Effector memory CD4-positive, alpha-beta T cell (primary cell): ENCODE measurements around the gene MYO15B.

ENCODE experiments used
- DNase-seq, 3 donors: peaks; one replicate each; pipeline ENCODE4 v3.0.0-alpha.2; 2020
- H3K27ac ChIP-seq: 2 replicates; pipeline ENCODE4 v1.7.0; 2013; ENCODE audit warnings: mild to moderate bottlenecking, low read length, moderate library complexity; ENCODE audit not compliant: insufficient read depth, poor library complexity, severe bottlenecking
- H3K27me3 ChIP-seq: replicated peaks from 2 replicates; pipeline ENCODE4 v1.7.0; 2013; ENCODE audit warnings: mild to moderate bottlenecking, low read length; ENCODE audit not compliant: insufficient read depth, control insufficient read depth, poor library complexity, severe bottlenecking
- H3K36me3 ChIP-seq: 2 replicates; pipeline ENCODE4 v1.7.0; 2013; ENCODE audit warnings: mild to moderate bottlenecking, low read length, moderate library complexity; ENCODE audit not compliant: control insufficient read depth, insufficient read depth
- H3K4me1 ChIP-seq: 2 replicates; pipeline ENCODE4 v1.7.0; 2013; ENCODE audit warnings: low read length, mild to moderate bottlenecking; ENCODE audit not compliant: control insufficient read depth, insufficient read depth, poor library complexity, severe bottlenecking
- H3K4me3 ChIP-seq: 2 replicates; pipeline ENCODE4 v1.7.0; 2013; ENCODE audit warnings: low read length, low read depth, mild to moderate bottlenecking; ENCODE audit not compliant: insufficient read depth, poor library complexity, severe bottlenecking
- H3K9me3 ChIP-seq: 2 replicates; pipeline ENCODE4 v1.7.0; 2013; ENCODE audit warnings: mild to moderate bottlenecking, low read length, moderate library complexity; ENCODE audit not compliant: control insufficient read depth

Gene MYO15B

GRCh38 chr17:75549246-75550138, 38.1 kb upstream of the MYO15B start:
- Histone ChIP-seq H3K27ac (no peak overlapping the region), H3K4me1 (no peaks in the 10 kb centered on the region), H3K36me3 (no peaks in the 10 kb centered on the region), H3K9me3 (no peaks in the 10 kb centered on the region), H3K4me3 (no peak overlapping the region), H3K27me3 (no peaks in the 10 kb centered on the region)
- no peak for DNase-seq

- DNase-seq, result no peak
- no peaks in the 10 kb centered on the region for H3K36me3 ChIP-seq
- H3K4me1 ChIP-seq, result no peaks in the 10 kb centered on the region
- H3K27ac ChIP-seq, result no peak overlapping the region
- H3K27me3 ChIP-seq, result no peaks in the 10 kb centered on the region
- no peaks in the 10 kb centered on the region for H3K9me3 ChIP-seq
- no peak overlapping the region for H3K4me3 ChIP-seq
These were observed 37.5 kb upstream of the MYO15B start for GRCh38 chr17:75550139-75550465.

GRCh38 chr17:75551266-75551665, 36.3 kb upstream of the MYO15B start:
- no peaks in the 10 kb centered on the region for H3K4me1 ChIP-seq
- no peaks in the 10 kb centered on the region for H3K9me3 ChIP-seq
- no peak overlapping the region for H3K4me3 ChIP-seq
- H3K27me3 ChIP-seq, result no peaks in the 10 kb centered on the region
- no peak overlapping the region for H3K27ac ChIP-seq
- H3K36me3 ChIP-seq, result no peaks in the 10 kb centered on the region
- no peak for DNase-seq

DNA sequence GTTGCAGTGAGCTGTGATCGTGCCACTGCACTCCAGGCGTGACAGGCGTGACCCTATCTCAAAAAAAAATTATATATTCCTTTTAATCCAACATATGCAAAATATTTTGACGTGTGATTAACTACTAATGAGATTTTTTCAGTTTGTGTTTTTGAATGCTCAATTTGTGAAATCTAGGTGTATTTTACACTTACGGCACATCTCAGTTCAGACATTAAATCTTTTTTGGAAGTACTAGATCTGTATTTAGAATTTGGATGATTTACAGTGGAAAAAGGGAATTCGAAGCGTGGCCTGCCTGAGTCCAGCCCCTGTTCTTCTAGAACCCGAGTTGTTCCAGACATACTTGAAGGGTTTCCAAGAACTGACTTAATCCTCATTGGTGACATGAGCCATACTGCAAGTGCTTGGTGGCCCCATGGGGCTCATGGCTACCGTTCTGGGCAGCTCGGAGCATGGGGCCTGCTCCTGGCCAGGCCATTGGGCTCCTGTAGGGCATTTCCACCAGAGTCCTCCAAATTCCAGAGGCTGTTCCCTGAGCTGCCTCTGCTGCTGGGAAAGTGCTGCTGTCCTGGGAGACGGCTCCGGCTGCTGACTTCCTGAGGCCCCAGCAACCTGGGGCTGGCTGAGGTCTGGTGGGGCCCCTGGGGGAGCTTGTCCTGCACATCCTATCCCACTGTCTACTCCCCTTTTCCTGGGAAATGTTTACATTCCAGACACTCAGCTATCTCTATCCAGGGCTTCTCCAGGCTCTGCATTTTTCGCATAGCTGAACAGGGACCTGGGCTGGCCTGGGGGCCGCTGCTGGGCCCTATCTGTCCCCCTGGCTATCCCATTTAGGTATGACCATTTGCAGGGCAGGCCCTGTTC, 34.9 kb upstream of the MYO15B start:
- Histone ChIP-seq H3K4me3 (no peak overlapping the region), H3K36me3 (no peaks in the 10 kb centered on the region), H3K4me1 (no peaks in the 10 kb centered on the region), H3K9me3 (no peaks in the 10 kb centered on the region), H3K27me3 (no peaks in the 10 kb centered on the region), H3K27ac (no peak overlapping the region)
- no peak for DNase-seq

DNA sequence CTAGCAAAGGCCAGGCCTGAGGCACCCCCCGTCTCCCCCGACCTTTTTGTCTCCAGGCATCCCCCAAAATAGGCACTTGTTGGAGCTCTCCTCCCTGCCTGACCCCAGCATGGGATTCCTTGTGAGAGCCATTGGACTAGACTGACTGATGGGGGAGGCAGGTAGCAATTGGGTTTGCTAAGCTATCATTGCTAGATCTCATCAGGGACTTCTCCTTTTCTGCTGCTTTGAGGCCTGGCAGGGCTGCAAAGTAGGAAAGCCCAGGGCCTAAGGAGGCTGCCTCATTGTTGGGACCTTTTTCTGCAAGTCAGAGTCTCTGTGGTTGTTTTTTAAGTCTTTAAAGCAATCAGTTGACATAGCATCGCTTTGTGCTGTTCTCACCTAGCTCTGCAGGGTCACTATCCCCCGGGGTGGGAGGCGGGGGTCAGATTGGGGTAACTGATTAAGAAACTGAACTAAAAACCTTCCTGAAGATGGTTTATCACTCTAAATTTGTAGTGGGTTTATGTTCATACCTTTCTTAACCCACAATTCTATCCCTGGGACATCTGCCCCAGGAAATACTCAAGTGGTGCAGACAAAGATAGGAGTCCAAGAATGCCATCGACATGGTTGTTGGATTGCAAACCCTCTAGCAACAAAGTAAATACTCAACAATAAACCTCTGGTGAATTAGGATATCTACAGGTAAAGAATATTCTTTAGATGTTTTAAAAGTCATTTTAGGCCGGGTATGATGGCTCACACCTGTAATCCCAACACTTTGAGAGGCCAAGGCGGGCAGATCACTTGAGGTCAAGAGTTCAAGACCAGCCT, 34.1 kb upstream of the MYO15B start:
- no peaks in the 10 kb centered on the region for H3K4me1 ChIP-seq

GRCh38 chr17:75555679-75556153, 31.9 kb upstream of the MYO15B start:
- Histone ChIP-seq H3K27ac (no peak overlapping the region), H3K36me3 (peaks cover 13% of the 10 kb centered on the region), H3K4me3 (no peak overlapping the region), H3K27me3 (no peaks in the 10 kb centered on the region), H3K4me1 (no peaks in the 10 kb centered on the region), H3K9me3 (no peaks in the 10 kb centered on the region)
- DNase-seq, result no peak

More for the DNA sequence above, 34.1 kb upstream of the MYO15B start:
- Histone ChIP-seq H3K4me3 (no peak overlapping the region), H3K27me3 (no peaks in the 10 kb centered on the region), H3K27ac (no peak overlapping the region), H3K9me3 (no peaks in the 10 kb centered on the region), H3K36me3 (peaks cover 2% of the 10 kb centered on the region)
- no peak for DNase-seq

DNA sequence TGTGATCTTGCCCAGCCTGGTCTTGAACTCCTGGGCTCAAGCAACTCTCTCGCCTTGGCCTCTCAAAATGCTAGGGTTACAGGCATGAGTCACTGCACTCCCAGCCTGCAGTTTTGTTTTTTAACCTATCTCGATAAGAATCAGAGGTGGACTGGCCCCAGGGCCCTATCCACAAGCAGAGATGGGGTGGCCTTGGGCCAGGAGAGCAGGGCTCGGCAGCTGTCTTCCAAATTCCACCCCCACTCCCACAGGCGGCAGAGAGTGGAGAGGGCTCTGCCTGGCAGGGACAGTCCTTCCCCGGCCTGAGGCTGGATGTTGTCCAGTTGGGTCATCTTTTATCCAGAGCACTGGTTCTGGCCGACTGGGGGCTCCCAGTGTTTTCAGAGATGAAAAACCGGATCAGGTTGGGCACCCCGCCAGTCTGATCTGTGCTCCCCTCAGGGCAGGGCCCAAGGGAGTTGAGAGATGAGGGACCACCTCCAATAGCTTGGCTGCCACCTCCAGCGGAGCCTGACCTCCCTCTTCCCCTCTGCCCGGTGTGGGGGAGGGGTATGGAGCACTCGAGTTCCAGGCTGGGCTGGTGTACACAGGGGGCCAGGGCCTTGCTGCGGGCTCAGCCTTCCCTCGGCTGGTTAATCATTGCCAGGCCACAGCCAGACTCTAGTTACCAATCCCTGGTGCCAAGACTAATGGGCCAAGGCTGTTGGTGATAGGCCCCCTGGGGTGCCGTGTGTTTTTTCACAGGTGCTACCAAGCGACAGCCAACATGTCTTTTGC, 30.3 kb upstream of the MYO15B start:
- no peak overlapping the region for H3K27ac ChIP-seq
- no peaks in the 10 kb centered on the region for H3K9me3 ChIP-seq
- H3K36me3 ChIP-seq, result peaks cover 13% of the 10 kb centered on the region
- no peak overlapping the region for H3K4me3 ChIP-seq
- H3K4me1 ChIP-seq, result no peaks in the 10 kb centered on the region
- no peak for DNase-seq
- no peaks in the 10 kb centered on the region for H3K27me3 ChIP-seq

GRCh38 chr17:75557852-75558665, 29.5 kb upstream of the MYO15B start:
- H3K27ac ChIP-seq, result no peak overlapping the region
- peaks cover 17% of the 10 kb centered on the region for H3K36me3 ChIP-seq
- no peaks in the 10 kb centered on the region for H3K4me1 ChIP-seq
- DNase-seq, result no peak
- no peak overlapping the region for H3K4me3 ChIP-seq
- H3K9me3 ChIP-seq, result no peaks in the 10 kb centered on the region
- H3K27me3 ChIP-seq, result no peaks in the 10 kb centered on the region
